Amniotic epithelial cell (primary cell): ENCODE measurements around the gene SNORC.

Source experiments
- DNase-seq: peaks from one replicate; pipeline ENCODE4 v3.0.0-alpha.2; 2010; ENCODE audit warnings: low read depth

The SNORC gene

DNA sequence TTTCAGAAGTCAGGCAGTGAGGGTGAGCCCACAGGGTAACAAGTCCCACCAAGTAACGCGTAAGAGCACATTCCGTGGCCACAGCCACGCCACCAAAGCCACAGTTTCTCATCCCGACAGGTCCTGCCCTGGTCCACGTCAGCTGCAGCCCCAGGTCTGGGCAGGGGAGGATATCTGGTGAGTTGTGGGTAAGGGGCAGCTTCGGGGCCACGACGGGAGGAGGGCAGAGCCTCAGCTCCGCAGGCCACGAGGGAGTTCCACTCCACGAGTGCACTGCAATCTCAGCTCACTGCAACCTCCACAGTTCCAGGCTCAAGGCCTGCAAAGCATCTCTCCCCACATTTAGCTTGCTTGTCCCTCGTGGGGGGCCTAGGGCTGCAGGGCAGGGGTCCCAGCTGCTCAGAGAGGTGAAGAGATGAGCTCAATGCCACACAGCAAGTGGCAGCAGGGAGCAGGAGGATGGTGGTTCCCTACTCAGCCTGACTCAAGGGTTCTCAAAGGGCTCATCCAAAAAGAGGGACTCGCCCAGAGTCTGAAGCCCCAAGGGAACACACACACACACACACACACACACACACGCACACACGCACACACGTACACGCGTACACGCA, 12.5 kb downstream of the SNORC start:
- no peak for DNase-seq

DNA sequence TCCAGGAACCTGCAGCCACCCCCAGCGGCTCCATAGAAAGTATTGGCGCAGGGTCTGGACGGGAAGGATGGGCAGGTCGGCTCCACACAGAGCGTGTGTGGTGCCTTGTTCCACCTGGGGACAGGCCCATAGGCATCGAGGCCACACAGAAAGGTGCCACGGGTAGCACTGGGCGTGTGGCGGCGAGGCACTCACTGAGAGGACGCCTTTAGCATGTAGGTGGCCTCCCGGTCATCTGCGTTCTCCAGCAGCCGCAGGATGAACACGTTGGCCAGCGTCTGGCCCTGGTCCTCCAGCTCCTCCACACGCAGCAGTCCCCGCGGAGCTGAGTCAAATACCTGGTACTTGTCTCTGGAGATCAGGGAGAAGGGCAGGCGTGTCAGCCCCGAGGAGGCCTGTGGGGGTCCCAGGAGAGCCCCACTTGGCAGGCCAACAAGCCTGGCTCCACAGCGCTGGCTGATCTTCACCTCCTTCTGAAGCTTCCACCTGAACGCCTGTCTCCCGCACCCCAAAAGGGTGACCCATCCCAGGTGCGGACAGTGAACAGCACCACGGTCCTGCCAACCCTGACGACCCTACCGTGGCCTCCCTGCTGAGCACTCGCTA, 13.2 kb downstream of the SNORC start:
- no peak for DNase-seq

DNA sequence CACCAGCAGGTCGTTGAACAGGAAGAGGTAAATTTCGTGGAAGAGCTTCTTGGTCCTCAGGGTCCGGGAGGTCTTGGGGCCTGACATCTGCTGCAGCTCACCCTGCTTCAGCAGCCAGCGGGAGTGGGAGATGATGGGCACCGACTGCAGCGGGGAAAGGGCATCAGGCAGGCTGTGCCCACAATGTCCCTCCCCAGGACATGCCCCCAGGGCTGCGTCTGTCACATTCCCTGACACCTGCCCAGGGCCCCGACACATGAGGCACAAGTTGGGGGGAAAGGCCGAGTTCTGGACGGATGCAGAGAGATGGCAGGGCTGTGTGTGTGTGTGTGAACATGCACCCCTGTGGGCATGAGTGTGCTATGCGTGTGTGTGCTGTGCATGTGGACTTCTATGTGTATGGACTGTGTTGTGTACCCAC, 13.9 kb downstream of the SNORC start:
- no peak for DNase-seq

DNA sequence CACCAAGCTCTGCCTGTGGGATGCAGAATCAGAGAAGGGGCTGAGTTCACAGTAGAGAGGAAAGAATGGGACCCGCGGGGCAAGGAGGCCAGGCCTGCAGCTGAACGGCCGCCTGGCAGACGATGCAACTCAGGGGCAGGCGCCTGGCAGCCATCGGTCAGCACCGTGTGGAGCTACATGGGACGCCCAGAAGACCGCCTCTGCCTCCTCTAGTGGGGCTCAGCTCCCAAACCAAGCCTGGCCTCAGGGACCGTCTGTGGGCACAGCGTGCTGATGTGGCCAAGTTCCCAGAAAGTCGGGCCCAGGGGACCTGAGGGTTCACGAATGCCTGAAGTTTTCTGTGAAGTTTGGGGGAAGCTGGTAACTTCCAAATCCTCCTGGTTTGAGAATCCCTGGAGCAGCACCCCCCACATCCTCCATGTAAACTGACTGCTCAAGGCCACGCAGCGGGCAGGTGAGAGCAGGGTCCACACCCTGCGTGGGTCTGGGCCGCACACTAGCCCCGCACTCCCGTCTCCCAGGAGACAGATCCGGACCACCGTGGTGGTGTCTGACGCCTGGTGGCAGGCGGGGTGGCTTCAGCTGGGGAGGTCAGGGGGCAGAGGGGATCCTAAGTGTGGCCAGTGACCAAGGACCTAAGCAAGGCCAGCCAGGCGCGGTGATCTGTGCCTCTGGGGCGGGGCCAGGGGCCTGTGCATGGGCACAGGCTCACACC, 14.6 kb downstream of the SNORC start:
- DNase-seq, result no peak

DNA sequence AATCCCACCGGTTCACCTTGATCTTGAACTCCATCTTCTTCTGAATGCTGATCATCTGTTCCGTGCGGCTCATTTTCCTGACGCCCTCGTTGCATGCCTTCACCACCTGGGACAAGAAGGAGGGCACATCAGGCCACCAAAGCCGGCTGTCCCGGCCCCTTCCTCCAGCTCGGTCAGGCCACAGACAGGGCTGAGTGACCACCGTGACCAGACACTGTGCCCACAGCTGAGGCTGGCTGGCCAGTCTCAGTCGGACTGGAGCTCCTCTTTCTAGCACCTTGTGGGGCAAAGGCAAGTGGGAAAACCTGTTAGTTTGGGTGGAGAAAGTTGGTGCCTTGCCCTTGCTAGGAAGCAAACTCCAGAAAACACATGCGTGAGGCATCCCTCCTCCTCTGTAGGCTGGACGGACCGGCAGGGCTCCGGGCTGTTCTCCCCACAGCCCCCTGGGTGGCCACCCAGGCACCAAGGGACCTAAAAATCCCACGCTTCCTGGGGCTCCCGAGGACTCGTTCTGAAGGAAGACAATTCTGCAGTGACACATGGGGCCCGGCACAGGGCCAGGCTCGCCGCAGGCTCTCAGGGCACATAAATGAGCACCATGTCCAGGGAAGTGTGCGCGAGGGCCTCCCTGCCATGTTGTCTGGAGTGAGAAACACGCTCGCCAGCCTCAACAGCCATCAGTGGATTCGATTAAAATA, 15.3 kb downstream of the SNORC start:
- no peak for DNase-seq

DNA sequence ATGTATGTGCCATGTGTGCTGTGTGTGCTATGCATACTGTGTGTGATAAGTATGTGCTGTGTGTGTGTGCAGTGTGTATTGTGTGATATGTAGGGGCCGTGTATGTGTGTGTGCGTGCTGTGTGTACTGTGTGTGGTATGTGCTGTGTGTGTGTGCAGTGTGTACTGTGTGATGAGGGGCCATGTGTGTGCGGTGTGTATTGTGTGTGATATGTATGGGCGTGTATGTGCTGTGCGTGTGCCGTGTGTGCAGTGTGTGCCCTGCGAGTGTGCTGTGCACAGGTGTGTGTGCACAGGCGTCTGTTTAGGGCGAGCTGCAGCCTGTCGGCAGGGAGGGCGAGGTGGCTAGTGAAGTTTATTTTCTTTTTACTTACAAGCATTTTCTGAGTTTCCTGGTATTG, 16.1 kb downstream of the SNORC start:
- no peak for DNase-seq

DNA sequence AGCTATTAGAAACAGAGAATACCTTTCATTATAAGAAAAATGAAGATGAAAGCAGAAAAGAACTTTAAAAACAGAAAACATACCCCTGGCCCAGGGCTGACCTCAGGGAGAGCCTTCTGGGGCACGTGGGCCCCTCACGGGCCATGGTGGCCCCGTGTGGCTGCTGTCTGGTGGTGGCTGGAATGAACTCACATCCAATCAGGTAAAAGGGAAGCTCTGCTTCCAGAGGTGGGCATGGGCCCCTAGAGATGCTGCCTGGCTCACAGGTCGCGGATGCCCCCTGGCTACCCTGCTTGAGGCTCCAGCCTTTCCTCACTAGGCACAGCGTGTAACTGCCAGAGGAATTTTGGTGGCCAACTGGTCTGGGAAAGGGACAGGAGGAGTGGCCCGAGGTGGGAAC, 16.6 kb downstream of the SNORC start:
- DNase-seq, result no peak

DNA sequence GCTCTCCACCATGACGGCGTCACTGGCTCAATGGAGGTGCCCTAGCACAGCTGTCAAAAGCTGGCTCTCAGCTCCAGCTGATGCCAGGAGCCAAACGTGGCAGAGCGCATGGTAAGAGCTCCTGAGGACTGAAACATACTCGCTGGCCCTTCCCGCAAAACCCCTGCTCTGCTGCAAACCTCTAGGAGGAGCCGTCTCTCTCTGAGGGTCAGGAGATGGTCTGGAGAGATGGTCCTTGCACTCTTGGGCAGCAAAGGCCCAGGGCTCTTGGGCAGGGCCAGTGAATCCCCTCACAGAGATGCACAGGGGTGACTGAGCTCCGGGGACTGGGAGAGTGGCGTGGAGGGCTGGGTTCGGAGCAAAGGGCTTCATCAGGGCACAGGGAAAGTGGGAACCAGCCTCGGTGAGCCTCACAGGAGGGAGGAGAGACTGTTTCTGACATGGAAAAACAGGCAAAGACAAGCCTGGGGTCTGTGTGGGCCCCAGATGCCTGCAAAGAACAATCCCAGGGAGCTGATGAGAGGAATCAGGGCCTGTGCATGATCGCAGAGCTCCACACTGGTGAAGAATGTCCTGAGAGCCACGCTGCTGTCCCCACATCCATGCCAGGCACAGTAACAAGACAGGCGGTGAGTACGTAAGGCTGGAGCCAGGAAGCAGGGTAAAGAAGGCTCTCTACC, 17.2 kb downstream of the SNORC start:
- DNase-seq, result peak; percentile 12

DNA sequence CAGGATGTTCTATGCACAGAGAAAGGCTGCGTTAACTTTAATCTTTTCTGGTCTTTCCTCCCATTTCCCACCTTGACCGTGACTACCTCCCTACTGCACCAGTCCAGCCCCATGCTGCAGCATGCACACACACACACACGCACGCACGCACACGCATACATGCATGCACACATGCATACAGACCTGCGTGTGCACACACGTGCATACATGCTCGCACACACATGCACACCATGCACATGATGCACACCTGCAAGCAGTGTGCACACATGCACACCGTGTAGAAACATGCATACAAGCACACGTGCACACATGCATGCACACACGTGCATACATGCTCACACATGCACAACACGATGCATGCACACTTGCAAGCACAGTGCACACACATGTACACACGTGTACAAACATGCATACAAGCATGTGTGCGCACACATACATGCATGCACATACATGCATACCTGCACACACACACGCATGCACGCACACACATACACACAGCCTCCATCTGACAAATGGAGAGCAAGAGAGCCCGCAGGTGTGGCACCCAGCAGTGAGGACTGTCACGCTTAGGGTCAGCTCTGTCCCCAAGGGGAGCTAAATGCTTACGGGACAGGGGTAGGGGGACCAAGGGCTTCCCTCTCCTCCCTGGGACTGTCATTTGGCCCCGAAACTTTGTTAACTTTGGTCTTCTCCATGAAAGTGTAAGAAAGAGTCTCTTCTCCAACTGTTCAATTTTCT, 18.2 kb downstream of the SNORC start:
- no peak for DNase-seq

DNA sequence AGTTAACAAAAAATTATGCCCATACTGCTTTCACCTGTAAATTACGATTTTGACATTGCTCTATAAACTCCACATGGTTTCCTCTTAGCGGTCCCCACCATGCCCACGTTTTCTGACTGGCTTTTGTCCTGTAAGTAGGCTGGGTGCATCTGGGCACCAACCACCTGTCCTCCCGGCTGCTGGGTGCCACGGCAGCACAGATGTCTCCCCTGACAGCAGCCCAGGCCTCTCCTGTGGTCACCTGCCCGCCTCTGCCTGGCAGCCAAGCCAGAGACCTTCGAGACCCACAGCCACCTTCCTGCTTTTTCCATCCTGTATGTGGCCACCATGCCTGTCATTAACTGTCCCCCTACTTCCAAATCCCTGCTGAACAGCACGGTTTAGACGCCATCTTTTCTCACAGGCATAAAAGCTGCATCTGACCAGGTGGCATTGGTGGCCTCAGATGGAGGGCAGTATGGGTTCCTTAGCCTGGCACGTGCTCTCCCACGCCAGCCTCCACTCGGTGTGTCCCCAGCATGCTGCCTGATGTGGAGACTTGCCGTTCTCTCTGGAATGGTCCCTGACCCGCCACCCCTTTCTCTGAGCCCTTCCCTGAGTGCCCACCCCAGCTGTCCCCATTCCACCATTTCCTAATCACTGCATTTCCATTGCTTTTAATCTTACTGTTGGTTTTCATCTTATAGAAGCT, 18.9 kb downstream of the SNORC start:
- DNase-seq, result no peak

DNA sequence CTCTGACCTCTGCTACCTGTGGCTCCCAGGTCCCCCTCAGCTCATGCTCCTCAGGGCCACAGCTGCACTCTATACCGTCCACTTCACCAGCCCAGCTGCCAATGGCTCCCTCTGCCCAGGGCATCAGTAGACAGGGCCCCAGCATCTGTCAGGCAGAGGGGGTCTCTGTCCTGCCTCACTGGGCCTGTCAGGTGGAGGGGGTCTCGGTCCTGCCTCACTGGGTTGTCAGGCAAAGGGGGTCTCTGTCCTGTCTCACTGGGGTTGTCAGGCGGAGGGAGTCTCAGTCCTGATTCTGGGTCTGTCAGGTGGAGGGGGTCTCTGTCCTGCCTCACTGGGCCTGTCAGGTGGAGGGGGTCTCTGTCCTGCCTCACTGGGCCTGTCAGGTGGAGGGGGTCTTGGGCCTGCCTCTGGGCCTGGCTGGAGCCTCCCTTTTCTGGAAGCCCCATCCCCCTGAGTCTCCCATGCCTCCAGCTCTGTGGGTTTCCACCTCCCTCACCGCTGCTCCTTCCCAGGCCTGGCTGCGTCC, 19.9 kb downstream of the SNORC start:
- DNase-seq, result no peak

DNA sequence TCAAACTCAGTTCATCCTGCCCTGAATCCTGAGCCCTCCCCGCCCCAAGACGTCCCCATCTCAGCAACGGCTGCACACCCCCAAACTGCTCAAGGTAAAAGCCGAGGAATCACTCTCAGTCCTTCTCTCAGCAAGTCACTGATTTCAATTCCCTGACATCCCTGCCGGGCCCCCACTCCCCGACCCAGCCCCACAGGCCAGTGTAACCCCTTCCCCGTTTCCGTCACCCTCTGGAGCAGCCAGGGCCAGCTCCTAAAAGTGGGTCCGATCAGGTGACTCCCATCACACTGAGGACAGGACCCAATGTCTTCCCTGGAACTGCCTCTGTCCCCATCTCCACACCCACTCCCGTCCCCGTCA, 20.5 kb downstream of the SNORC start:
- no peak for DNase-seq

DNA sequence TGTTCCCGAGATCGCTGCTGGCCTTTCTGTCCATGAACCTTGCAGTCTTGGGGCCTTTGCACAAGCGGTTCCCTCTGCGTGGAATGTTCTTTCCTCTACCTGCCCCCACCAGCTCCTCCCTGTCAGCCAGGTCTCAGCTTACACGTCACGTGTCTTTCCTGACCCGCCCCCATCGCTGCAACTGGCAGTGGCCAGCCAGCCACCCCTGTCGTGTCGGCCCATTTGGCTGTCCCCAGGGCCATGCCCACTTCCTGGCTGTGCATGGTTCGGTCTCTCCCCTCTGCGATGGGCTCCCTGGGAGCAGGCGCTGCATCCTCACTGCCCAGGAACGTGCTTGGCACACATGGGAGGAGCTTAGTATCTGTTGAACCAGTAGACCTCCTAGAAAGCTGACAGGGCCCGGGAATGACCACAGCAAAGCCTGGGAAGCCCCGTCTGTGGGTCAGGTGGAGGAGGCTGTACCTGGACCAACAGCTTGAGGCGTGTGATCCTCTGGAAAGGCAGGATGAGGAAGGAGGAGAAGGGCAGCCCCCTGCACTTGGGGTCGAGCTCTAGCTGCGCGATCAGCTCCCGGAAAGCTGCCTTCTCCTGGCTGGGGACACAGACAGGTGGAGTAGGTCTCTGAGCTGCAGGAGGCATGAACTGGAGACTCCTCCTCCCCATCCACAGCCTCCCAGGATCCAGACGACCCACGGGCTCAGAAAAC, 21.0 kb downstream of the SNORC start:
- DNase-seq, result peak; percentile 37

DNA sequence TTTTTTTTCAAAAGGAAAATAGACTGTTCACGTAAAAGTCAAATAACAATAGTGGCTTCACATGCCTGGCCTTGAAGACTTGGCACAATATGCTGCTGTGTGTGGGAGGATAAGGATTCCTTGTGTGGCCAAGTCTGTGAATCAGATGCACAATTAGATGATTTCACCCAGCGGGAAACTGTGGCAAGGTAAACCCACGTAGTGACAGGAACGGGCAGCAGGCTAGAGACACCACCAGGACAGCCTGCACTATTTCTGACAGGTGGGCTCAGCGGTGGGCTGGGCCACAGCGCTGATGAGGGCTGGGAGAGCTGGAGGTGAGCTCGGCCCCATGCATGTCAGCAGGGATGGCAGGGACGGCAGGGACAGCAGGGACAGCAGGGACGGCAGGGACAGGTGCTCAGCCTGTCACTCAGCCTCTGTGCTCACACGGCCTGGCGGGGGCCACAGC, 21.6 kb downstream of the SNORC start:
- peak; percentile 79 for DNase-seq

DNA sequence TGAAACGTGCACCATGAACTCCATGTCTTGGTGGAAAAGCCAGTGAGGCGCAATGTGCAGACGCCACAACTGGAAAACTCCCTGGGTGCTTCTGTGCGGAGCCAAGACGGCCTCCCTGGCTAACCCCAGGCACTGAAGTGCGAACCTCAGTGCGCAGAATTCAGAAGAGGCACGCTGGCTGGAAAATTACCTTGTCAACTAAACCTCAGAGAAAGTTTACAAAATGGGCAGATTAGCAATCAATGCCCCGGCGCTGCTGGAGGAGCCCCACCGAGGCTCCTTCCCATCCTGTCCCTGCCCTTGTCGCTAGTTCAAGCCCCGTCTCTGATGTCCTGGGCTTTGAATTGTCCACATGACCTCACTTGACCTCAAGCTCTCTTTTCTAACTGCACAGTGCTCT, 22.2 kb downstream of the SNORC start:
- no peak for DNase-seq

DNA sequence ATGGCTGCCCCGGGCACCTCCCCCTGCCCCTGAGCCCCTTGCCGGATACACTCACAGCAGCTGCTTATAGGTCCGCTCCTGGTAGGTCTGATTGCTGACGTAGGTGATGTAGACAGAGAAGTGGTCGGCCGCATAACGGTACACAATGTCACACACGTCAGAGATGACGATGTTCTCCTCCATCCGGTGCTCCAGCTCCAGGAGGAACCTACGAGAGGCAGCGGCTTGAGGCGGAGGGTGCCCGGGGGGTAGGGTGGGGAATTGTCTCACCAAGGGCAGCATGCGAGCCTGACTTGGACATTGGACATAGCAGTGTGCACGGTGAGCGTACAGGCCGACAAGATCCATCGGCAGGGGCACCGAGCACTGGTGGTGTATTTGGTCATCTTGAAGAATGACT, 22.8 kb downstream of the SNORC start:
- no peak for DNase-seq

DNA sequence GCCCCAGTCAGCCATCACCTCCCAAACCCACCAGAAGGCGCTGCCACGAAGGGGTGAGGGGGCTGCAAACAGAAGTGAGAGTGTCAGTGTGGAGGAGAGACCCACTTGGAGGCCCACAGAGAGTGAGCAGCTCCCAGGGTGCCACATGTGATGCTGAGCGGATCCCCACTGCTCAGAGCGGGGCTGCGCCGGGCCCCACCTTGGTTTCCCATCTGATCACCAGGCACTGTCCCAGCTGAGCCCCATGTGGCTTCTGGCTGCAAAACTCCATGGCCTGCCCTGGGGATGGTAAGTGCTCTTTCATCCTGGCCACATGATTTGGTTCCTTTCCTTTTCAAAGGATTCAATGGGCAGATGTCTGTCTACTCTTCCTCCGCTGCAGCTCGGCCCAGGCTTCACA, 23.8 kb downstream of the SNORC start:
- no peak for DNase-seq

DNA sequence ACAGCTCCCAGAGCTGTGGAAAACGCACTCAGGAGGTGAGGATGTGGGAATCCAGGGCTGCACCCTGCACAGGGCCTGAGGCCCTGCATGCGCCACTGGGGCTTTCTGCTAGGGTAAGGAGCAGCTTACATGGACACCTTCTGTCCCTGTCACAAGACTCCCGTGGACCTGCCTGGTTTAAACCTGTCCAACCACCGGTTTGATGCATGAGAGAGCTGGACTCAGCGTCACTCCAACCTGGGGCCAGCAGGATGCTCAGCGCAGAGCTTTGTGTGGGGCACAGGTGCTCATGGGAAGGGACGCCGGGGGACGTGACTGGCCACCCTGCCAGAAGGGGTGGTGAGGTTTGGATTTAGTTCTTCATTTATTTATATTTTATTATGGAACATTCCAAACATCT, 24.2 kb downstream of the SNORC start:
- no peak for DNase-seq

DNA sequence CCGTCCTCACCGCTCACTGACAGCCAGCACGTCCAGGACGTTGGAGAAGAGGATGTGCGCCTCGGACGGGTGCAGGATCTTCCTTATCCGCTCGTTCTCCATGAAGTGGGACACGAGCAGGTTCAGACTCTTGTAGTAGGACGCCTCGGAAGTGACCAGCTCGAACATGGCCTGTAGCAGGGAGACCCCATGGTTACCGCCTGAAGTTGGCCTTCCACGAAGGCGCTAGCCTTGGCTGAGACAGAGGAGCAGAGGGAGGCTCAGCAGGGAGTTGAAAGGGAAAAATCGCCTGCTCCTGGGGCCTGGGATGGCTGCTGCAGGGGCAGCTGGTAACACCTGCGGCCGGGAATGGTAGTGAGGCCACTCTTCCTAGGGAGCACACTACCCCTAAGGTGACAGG, 24.7 kb downstream of the SNORC start:
- no peak for DNase-seq

DNA sequence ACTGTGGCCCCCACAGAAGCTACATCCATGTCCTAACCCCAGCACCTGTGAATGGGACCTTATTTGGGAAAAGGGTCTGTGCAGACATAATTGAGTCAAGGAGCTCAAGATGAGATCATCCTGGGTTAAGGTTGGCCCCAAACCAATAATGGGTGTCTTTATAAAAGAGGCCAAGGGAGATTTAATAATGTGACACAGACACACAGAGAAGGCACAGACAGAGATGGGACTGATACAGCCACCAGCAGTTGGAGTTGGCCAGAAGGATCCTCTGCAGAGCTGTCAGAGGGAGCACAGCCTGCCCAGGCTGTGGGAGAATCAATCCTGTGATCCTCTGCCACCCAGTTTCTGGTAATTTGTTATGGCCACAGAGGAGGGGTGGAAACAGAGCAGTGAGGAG, 26.0 kb downstream of the SNORC start:
- DNase-seq, result no peak
